Endodermal cell (in vitro differentiated cells): ENCODE measurements around the gene ABHD16A. TPM values are rescaled to one million over a fixed set of nuclear protein-coding genes. Genes with fewer than 3 reads are reported as not detected.

Experiments used
- DNase-seq: peaks from one replicate; pipeline ENCODE4 v3.0.0-alpha.2; 2017
- H3K27ac ChIP-seq: 2 replicates; pipeline ENCODE4 v1.5.1; 2013; ENCODE audit warnings: mild to moderate bottlenecking, low read depth, low read length, moderate library complexity
- H3K27me3 ChIP-seq: 2 replicates; pipeline ENCODE4 v1.6.1; 2013; ENCODE audit warnings: mild to moderate bottlenecking, low read length, moderate library complexity; ENCODE audit not compliant: insufficient read depth, control insufficient read depth, poor library complexity, severe bottlenecking
- H3K36me3 ChIP-seq: 2 replicates; pipeline ENCODE4 v1.7.0; 2013; ENCODE audit warnings: mild to moderate bottlenecking, low read length, moderate library complexity; ENCODE audit not compliant: control insufficient read depth, insufficient read depth
- H3K4me1 ChIP-seq: one replicate; pipeline ENCODE4 v1.7.0; 2013; ENCODE audit warnings: low read length; ENCODE audit not compliant: control insufficient read depth, insufficient read depth
- H3K4me3 ChIP-seq: 2 replicates; pipeline ENCODE4 v1.5.1; 2013; ENCODE audit warnings: mild to moderate bottlenecking, low read length, moderate library complexity
- H3K9ac ChIP-seq: 2 replicates; pipeline ENCODE4 v1.6.1; 2013; ENCODE audit warnings: mild to moderate bottlenecking, low read length, moderate library complexity; ENCODE audit not compliant: poor library complexity, severe bottlenecking; ENCODE audit errors: extremely low read depth
- H3K9me3 ChIP-seq: 2 replicates; pipeline ENCODE4 v1.6.1; 2013; ENCODE audit warnings: mild to moderate bottlenecking, low read length, moderate library complexity; ENCODE audit not compliant: control insufficient read depth
- H3K27ac Mint-ChIP-seq: 2 replicates; pipeline ENCODE4 v1.8.0; 2020; ENCODE audit warnings: mixed read lengths
- H3K27me3 Mint-ChIP-seq: 2 replicates; pipeline ENCODE4 v1.8.0; 2021; ENCODE audit warnings: mild to moderate bottlenecking, mixed read lengths; ENCODE audit not compliant: insufficient read depth
- H3K36me3 Mint-ChIP-seq: 2 replicates; pipeline ENCODE4 v1.8.0; 2020; ENCODE audit warnings: low read depth, mixed read lengths
- H3K4me1 Mint-ChIP-seq: 2 replicates; pipeline ENCODE4 v1.8.0; 2020; ENCODE audit warnings: mixed read lengths
- H3K4me3 Mint-ChIP-seq: 2 replicates; pipeline ENCODE4 v1.8.0; 2020; ENCODE audit warnings: mild to moderate bottlenecking, moderate library complexity, mixed read lengths
- H3K9me3 Mint-ChIP-seq: 2 replicates; pipeline ENCODE4 v1.8.0; 2020; ENCODE audit warnings: mild to moderate bottlenecking, mixed read lengths
- WGBS, 2 experiments: methylation state at CpG; one replicate each; pipeline versions ENCODE4 v1.1.5 to v1.1.7; 2013; ENCODE audit warnings: missing lambda C conversion rate in 2 of 2, mixed read lengths in 1 of 2; ENCODE audit not compliant: insufficient coverage in 1 of 2, insufficient read length in 1 of 2; 5-methylcytosine and 5-hydroxymethylcytosine counted together
- total RNA-seq, 2 donors: library from RNA; stranded (reverse); fragmentation: NEBNext Ultra II Directional in 1 of 2; extraction: Animal tissue kit (Norgen Biotek cat#: 25700) in 1 of 2; gene quantifications; 2 replicates in 1 of 2; 3 replicates in 1 of 2; pipeline ENCODE4 v1.2.1, GENCODE V29; 2021
- TF ChIP-seq, protein P1 (sequence below): fragments of 200-600 bp; sonication (generic); conservative IDR thresholded peaks from 2 replicates; pipeline ENCODE4 v1.5.0; 2021; ENCODE audit warnings: antibody characterized with exemption, mild to moderate bottlenecking

ABHD16A gene
- total RNA-seq, 2 donors from 2014 or later: 38.3 to 59.5 TPM

DNA sequence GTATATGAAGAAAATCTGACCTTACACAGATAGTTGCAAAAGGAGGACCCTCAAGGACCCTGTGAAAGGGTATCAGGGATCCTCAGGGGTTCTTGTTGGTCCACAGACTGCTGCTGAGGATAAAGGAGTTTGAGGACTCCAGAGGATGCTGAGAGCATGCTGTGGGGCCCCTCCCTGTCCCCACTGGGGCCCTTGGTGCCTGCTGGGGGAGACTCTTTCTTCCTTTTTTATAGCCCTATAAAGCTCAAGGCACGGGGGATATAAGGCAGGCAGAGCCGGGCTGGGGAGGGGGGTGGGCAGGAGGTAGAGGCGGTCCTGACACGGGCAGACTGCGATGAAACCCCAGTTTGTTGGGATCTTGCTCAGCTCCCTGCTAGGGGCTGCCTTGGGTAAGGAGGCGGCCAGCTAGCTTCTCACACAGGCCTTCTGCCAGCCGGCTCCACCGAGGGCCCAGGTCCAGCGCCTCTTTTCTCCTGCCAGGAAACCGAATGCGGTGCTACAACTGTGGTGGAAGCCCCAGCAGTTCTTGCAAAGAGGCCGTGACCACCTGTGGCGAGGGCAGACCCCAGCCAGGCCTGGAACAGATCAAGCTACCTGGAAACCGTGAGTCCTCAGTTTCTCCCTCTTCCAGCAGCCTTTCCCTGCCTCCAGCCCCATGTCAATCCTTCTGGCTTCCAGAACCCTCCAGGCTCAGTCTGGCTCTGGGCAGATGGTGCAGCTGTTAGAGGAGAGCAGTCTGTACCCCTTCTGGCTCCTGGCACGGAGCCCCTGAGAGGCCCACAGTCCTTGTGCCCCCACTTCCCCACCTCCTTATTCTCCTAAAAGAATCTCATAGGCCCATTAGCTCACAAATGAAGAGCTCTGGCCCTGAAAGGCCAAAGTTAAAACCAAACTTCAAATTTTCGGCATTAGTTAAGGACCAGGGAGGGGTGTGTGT is 12.2 kb upstream of the ABHD16A start, which contains the start of gene LY6G6D:
LY6G6D (plus strand) TSS at position 327 of the 937 bp plus-strand sequence; CDS start at position 335, 8 bp downstream.
- Mint-ChIP-seq H3K4me1 (peaks cover 43% of the 10 kb centered on the region), H3K27ac (peak within 1 kb of the TSS; percentile 95), H3K9me3 (no peaks in the 10 kb centered on the region), H3K36me3 (no peaks in the 10 kb centered on the region), H3K4me3 (peak within 1 kb of the TSS; percentile 14), H3K27me3 (no peaks in the 10 kb centered on the region)
- 67 to 70% methylated on average over 5 to 15 of the region's 16 CpGs for WGBS, 2 experiments
- no peaks in the 10 kb centered on the region for H3K36me3 ChIP-seq
- H3K27ac ChIP-seq: peak within 1 kb of the TSS; percentile 67
- H3K4me1 ChIP-seq: peaks cover 7% of the 10 kb centered on the region
- H3K9me3 ChIP-seq: no peaks in the 10 kb centered on the region
- TF ChIP-seq, protein P1, sequence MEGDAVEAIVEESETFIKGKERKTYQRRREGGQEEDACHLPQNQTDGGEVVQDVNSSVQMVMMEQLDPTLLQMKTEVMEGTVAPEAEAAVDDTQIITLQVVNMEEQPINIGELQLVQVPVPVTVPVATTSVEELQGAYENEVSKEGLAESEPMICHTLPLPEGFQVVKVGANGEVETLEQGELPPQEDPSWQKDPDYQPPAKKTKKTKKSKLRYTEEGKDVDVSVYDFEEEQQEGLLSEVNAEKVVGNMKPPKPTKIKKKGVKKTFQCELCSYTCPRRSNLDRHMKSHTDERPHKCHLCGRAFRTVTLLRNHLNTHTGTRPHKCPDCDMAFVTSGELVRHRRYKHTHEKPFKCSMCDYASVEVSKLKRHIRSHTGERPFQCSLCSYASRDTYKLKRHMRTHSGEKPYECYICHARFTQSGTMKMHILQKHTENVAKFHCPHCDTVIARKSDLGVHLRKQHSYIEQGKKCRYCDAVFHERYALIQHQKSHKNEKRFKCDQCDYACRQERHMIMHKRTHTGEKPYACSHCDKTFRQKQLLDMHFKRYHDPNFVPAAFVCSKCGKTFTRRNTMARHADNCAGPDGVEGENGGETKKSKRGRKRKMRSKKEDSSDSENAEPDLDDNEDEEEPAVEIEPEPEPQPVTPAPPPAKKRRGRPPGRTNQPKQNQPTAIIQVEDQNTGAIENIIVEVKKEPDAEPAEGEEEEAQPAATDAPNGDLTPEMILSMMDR: no peak
- H3K4me3 ChIP-seq: no peak within 1 kb of the TSS
- no peak within 1 kb of the TSS for H3K9ac ChIP-seq
- peak; percentile 84 for DNase-seq
- no peaks in the 10 kb centered on the region for H3K27me3 ChIP-seq

DNA sequence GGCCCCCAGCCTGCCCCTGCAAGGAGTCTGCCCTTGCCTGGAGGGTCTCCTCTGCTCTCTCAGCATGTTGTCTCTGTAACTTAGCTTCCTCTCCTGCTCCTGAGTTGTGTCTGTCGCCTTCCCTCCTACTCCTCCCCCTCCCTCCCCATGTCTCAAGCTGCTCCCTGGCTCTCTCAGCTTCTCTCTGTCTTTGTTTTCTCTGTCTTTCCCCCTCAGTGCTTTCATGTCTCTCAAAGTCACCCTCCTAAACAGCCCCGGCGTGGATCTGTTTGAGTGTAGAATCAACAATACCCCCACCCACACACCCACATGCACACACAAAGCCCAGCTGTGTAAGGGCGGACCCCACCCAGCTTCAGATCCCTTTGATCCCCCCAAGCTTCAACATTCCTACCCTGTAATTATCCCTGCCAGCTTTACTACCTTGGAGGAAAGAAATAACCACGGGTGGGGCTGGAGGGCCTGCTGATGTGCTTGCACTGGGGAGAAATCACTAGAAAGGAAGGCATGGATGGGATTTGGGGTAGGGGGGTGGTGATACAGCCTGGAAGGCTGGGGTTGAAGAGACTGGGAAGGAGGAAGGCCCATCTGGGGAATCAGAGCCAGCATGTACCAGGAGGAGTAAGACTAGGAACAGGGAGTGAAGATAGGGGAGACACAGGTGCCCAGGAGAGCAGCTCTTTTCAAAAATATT is 11.0 kb upstream of the ABHD16A start:
- Histone ChIP-seq H3K9me3 (no peaks in the 10 kb centered on the region), H3K9ac (peak overlapping the region; percentile 18), H3K4me3 (no peak overlapping the region), H3K36me3 (no peaks in the 10 kb centered on the region), H3K27me3 (no peaks in the 10 kb centered on the region), H3K4me1 (peaks cover 7% of the 10 kb centered on the region), H3K27ac (peak overlapping the region; percentile 67)
- Mint-ChIP-seq H3K4me3 (peak overlapping the region; percentile 14), H3K9me3 (no peaks in the 10 kb centered on the region), H3K4me1 (peaks cover 45% of the 10 kb centered on the region), H3K27me3 (no peaks in the 10 kb centered on the region), H3K27ac (peak overlapping the region; percentile 95), H3K36me3 (no peaks in the 10 kb centered on the region)
- TF ChIP-seq, protein P1: no peak
- WGBS, 2 experiments: 0 to 18% methylated on average over 3 to 5 of the region's 5 CpGs
- DNase-seq: peak; percentile 79

DNA sequence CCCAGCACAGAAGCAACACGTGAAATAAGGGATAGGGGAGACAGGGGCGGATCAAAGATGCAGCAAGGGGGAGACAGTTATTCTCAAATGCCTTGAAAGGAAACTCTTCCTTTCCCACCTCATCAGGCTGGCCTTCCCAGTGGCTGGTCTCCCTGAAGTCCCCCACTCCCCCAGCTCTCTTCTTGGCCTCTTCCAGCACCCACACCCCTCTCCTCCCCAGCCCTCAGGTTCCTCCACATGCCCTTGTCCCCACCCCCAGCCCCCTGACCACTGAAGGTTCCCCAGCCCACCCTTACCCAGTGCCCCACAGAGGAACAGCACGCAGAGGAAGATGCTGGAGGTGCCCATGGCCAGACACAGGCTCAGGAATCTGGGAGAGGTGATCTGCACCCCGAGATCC is 10.3 kb upstream of the ABHD16A start:
- no peak overlapping the region for H3K4me3 ChIP-seq
- H3K36me3 Mint-ChIP-seq: no peaks in the 10 kb centered on the region
- 60 to 75% methylated on average over 2 to 4 of the region's 4 CpGs for WGBS, 2 experiments
- H3K27me3 Mint-ChIP-seq: no peaks in the 10 kb centered on the region
- DNase-seq: no peak
- H3K4me1 Mint-ChIP-seq: peaks cover 41% of the 10 kb centered on the region
- TF ChIP-seq, protein P1: no peak
- H3K9me3 Mint-ChIP-seq: no peaks in the 10 kb centered on the region
- H3K9ac ChIP-seq: peak overlapping the region; percentile 18
- H3K36me3 ChIP-seq: no peaks in the 10 kb centered on the region
- peaks cover 7% of the 10 kb centered on the region for H3K4me1 ChIP-seq
- peak overlapping the region; percentile 67 for H3K27ac ChIP-seq
- peak overlapping the region; percentile 95 for H3K27ac Mint-ChIP-seq
- no peaks in the 10 kb centered on the region for H3K9me3 ChIP-seq
- no peaks in the 10 kb centered on the region for H3K27me3 ChIP-seq
- peak overlapping the region; percentile 14 for H3K4me3 Mint-ChIP-seq
